ENCODE results near the gene SPOCK3.

GRCh38 chr4:166741742-166742141, 492.6 kb downstream of the SPOCK3 start:
- no peak for TF ChIP-seq POLR2A (IDR thresholded peaks at IDR 0.05)
- no peak for TF ChIP-seq CTCF (IDR thresholded peaks at IDR 0.05)
- no peak for TF ChIP-seq POLR2AphosphoS5 (IDR thresholded peaks at IDR 0.05)

Data from prostate gland (tissue), 2 donors.